IMR-90 (cell line): ENCODE results near the gene ZNF202. TPM values are rescaled to one million over a fixed set of nuclear protein-coding genes. Genes with fewer than 3 reads are reported as not detected.

ENCODE experiments used
- ATAC-seq: fragments of 200-7000 bp; cut with Tn5 transposase; 2 replicates; pipeline ENCODE4 v1.9.1; 2020; ENCODE audit warnings: low read depth, mild to moderate bottlenecking, moderate library complexity
- BruUV-seq: library from RNA; stranded (reverse); fragments of 400-500 nt; replicated peaks from 2 replicates; lab custom pipeline; 2021; lab: Mats Ljungman, UMichigan
- CTCF ChIA-PET: fragments of 300-600 bp; formaldehyde crosslinking; extraction: SDS; loops from one replicate; lab custom pipeline; 2021; ENCODE audit warnings: antibody characterized with exemption; lab: Yijun Ruan, JAX
- POLR2A ChIA-PET: fragments of 300-600 bp; sonication (Branson Sonifier 250); formaldehyde crosslinking; loops from one replicate; lab custom pipeline; 2022; ENCODE audit warnings: antibody characterized with exemption; ENCODE audit not compliant: unreplicated experiment; lab: Charles Lee
- DNase-seq: peaks from one replicate; pipeline ENCODE4 v3.0.0; 2013
- H2AFZ ChIP-seq: replicated peaks from 2 replicates; pipeline ENCODE3; 2013; ENCODE audit warnings: low read length, mild to moderate bottlenecking; ENCODE audit not compliant: poor library complexity
- H2AK5ac ChIP-seq: 2 replicates; pipeline ENCODE4 v1.6.1; 2013; ENCODE audit warnings: low read depth, low read length, inconsistent platforms
- H2AK9ac ChIP-seq: replicated peaks from 2 replicates; pipeline ENCODE3; 2013; ENCODE audit warnings: mild to moderate bottlenecking, low read depth, low read length, moderate library complexity; ENCODE audit not compliant: poor library complexity
- H2BK120ac ChIP-seq: 2 replicates; pipeline ENCODE4 v1.6.1; 2013; ENCODE audit warnings: low read depth, low read length, inconsistent platforms
- H2BK15ac ChIP-seq: 3 replicates; pipeline ENCODE4 v1.6.1; 2013; ENCODE audit warnings: low read depth, low read length, inconsistent platforms
- H2BK20ac ChIP-seq: 2 replicates; pipeline ENCODE4 v1.6.1; 2013; ENCODE audit warnings: low read depth, mild to moderate bottlenecking, inconsistent platforms, low read length, moderate library complexity
- H2BK5ac ChIP-seq: 2 replicates; pipeline ENCODE4 v1.6.1; 2013; ENCODE audit warnings: mild to moderate bottlenecking, low read depth, low read length, inconsistent platforms; ENCODE audit not compliant: poor library complexity, severe bottlenecking
- H3K14ac ChIP-seq: replicated peaks from 2 replicates; pipeline ENCODE4 v1.6.1; 2013; ENCODE audit warnings: low read depth, low read length, inconsistent platforms
- H3K18ac ChIP-seq: 2 replicates; pipeline ENCODE4 v1.6.1; 2013; ENCODE audit warnings: low read depth, low read length, control low read depth
- H3K23ac ChIP-seq: 2 replicates; pipeline ENCODE4 v1.6.1; 2013; ENCODE audit warnings: low read depth, low read length, inconsistent platforms
- H3K27ac ChIP-seq: 2 replicates; pipeline ENCODE4 v1.5.1; 2013; ENCODE audit warnings: mild to moderate bottlenecking, control low read depth, low read length; ENCODE audit not compliant: insufficient read depth
- H3K27me3 ChIP-seq: 2 replicates; pipeline ENCODE4 v1.6.1; 2013; ENCODE audit warnings: low read length; ENCODE audit not compliant: control insufficient read depth, insufficient read depth
- H3K36me3 ChIP-seq: 2 replicates; pipeline ENCODE4 v1.6.1; 2013; ENCODE audit warnings: low read length, mixed read lengths; ENCODE audit not compliant: control insufficient read depth, insufficient read depth
- H3K4ac ChIP-seq: 2 replicates; pipeline ENCODE4 v1.6.1; 2013; ENCODE audit warnings: low read depth, low read length, inconsistent platforms
- H3K4me1 ChIP-seq: 2 replicates; pipeline ENCODE4 v1.6.1; 2013; ENCODE audit warnings: low read length, mixed read lengths; ENCODE audit not compliant: control insufficient read depth, insufficient read depth
- H3K4me2 ChIP-seq: 2 replicates; pipeline ENCODE4 v1.6.1; 2013; ENCODE audit warnings: low read depth, mild to moderate bottlenecking, control low read depth, low read length, moderate library complexity
- H3K4me3 ChIP-seq: 2 replicates; pipeline ENCODE4 v1.5.1; 2013; ENCODE audit warnings: low read depth, mild to moderate bottlenecking, control low read depth, low read length, moderate library complexity; ENCODE audit not compliant: insufficient read depth
- H3K56ac ChIP-seq: 2 replicates; pipeline ENCODE4 v1.6.1; 2013; ENCODE audit warnings: low read length, inconsistent platforms; ENCODE audit not compliant: insufficient read depth; ENCODE audit errors: extremely low read depth
- H3K79me1 ChIP-seq, 2 experiments: 2 replicates each; pipeline ENCODE4 v1.6.1; 2013; ENCODE audit warnings: low read length in 2 of 2, inconsistent platforms in 1 of 2, low read depth in 1 of 2
- H3K9ac ChIP-seq: 2 replicates; pipeline ENCODE4 v1.6.1; 2013; ENCODE audit warnings: low read depth, low read length, control low read depth
- H3K9me1 ChIP-seq: 2 replicates; pipeline ENCODE4 v1.6.1; 2013; ENCODE audit warnings: low read length, inconsistent platforms; ENCODE audit not compliant: insufficient read depth
- H3K9me3 ChIP-seq: 2 replicates; pipeline ENCODE4 v1.6.1; 2013; ENCODE audit warnings: low read length; ENCODE audit not compliant: control insufficient read depth, insufficient read depth
- H4K20me1 ChIP-seq: 2 replicates; pipeline ENCODE4 v1.6.1; 2013; ENCODE audit warnings: low read length, inconsistent platforms; ENCODE audit not compliant: insufficient read depth
- H4K5ac ChIP-seq: 2 replicates; pipeline ENCODE4 v1.6.1; 2013; ENCODE audit warnings: mild to moderate bottlenecking, low read depth, low read length, control low read depth
- H4K8ac ChIP-seq, 2 experiments: 2 replicates each; pipeline ENCODE4 v1.6.1; 2013; ENCODE audit warnings: low read depth in 2 of 2, low read length in 2 of 2, control low read depth in 1 of 2, inconsistent platforms in 1 of 2
- H4K91ac ChIP-seq: 2 replicates; pipeline ENCODE4 v1.6.1; 2013; ENCODE audit warnings: low read depth, low read length, inconsistent platforms; ENCODE audit not compliant: insufficient read depth
- CHD1 ChIP-seq: IDR thresholded peaks from 2 replicates; pipeline ENCODE4 v1.6.1; 2012; ENCODE audit warnings: low read depth, low read length, improper control_type of control experiment
- MXI1 ChIP-seq: IDR thresholded peaks from 2 replicates; pipeline ENCODE4 v1.6.1; 2012; ENCODE audit warnings: low read depth, mild to moderate bottlenecking, low read length, moderate library complexity, borderline replicate concordance
- WGBS, 2 experiments: methylation state at CpG; one replicate each; pipeline versions ENCODE4 v1.1.5 to v1.1.7; 2013; ENCODE audit warnings: missing lambda C conversion rate in 2 of 2; ENCODE audit not compliant: insufficient read length in 1 of 2; ENCODE audit errors: extremely low coverage in 2 of 2; 5-methylcytosine and 5-hydroxymethylcytosine counted together
- dilution Hi-C: fragments of 300-500 bp; cut with HindIII; formaldehyde crosslinking; loops from one replicate; pipeline ENCODE4 v1.14.3; 2018; ENCODE audit warnings: low sequenced_read_pairs; ENCODE audit not compliant: unreplicated experiment
- in situ Hi-C: fragments of 300-500 bp; cut with MboI; formaldehyde crosslinking; loops from 3 replicates; pipeline ENCODE4 v1.14.3; 2019; ENCODE audit warnings: low sequenced_read_pairs, inconsistent platforms, mixed read lengths
- intact Hi-C: fragments of 100-400 bp; cut with micrococcal nuclease; formaldehyde crosslinking; loops from 2 replicates; pipeline ENCODE4 v1.10.0; 2022
- polyA plus RNA-seq, 3 experiments: library from polyadenylated mRNA; depleted of rRNA; stranded (reverse); fragments of >200 nt; gene quantifications; 2 replicates each; pipeline ENCODE4 v1.2.3, GENCODE V29; 2012; ENCODE audit warnings: low replicate concordance in 1 of 3
- total RNA-seq: library from RNA; depleted of rRNA; stranded (reverse); fragments of >200 nt; gene quantifications from 2 replicates; pipeline ENCODE4 v1.2.3, GENCODE V29; 2012

ZNF202 gene
- total and polyA plus RNA-seq, 2 of the 4 experiments (the other 2 are of a cell fraction) = 7.7 to 8.2 TPM

- ATAC-seq (no peak), DNase-seq (no peak)
- Histone ChIP-seq H2BK5ac (no peak overlapping the region), H3K23ac (no peak overlapping the region), H3K4me2 (no peak overlapping the region), H3K36me3 (no peaks in the 10 kb centered on the region), H3K14ac (no peak overlapping the region), H2AK5ac (no peak overlapping the region), H3K4me1 (no peaks in the 10 kb centered on the region), H3K4ac (no peak overlapping the region), H3K79me1 (no peaks in the 10 kb centered on the region), H3K27ac (no peak overlapping the region), H4K5ac (no peak overlapping the region), H3K9me1 (no peaks in the 10 kb centered on the region), H3K27me3 (peaks cover 6% of the 10 kb centered on the region), H3K18ac (no peak overlapping the region), H2BK120ac (no peak overlapping the region), H2BK20ac (no peak overlapping the region), H3K4me3 (no peak overlapping the region), H3K9me3 (no peaks in the 10 kb centered on the region), H2BK15ac (no peak overlapping the region), H4K8ac (no peak overlapping the region), H2AK9ac (no peak overlapping the region), H3K56ac (no peak overlapping the region), H2AFZ (no peak overlapping the region), H3K9ac (no peak overlapping the region), H4K91ac (no peak overlapping the region), H4K20me1 (no peaks in the 10 kb centered on the region)
- in situ Hi-C loops (no loop called here), intact Hi-C loops (no loop called here), dilution Hi-C loops (no loop called here)
- ChIA-PET CTCF (no interaction called here), POLR2A (no interaction called here)
- no CpG with 5 or more reads among the region's 6 CpGs for WGBS, 2 experiments
- BruUV-seq = no TSS peak
- no peak for TF ChIP-seq MXI1
- no peak for TF ChIP-seq CHD1
Measured at GRCh38 chr11:123684601-123685000, 56.9 kb downstream of the ZNF202 start.
